Body of pancreas (tissue), 4 donors: ENCODE results near the gene RASGRP1. TPM values are rescaled to one million over a fixed set of nuclear protein-coding genes. Genes with fewer than 3 reads are reported as not detected.

Experiments used
- ATAC-seq: fragments of 150-250 bp; one replicate; pipeline ENCODE4 v1.9.1; 2016
- DNase-seq, 4 donors: peaks; one replicate each; pipeline ENCODE4 v3.0.0-alpha.2; 2019
- H3K27ac ChIP-seq, 4 donors: fragments of 200-600 bp; sonication (generic); 1 replicate in 3 of 4; 2 replicates in 1 of 4; pipeline versions ENCODE4 v1.5.1 to v1.6.1; 2016 to 2019; ENCODE audit warnings: mild to moderate bottlenecking in 1 of 4, mixed read lengths in 1 of 4, moderate library complexity in 1 of 4
- H3K27me3 ChIP-seq, 2 donors: fragments of 200-600 bp; sonication (generic); one replicate each; pipeline ENCODE4 v1.6.0; 2016; ENCODE audit warnings: mild to moderate bottlenecking in 1 of 2
- H3K36me3 ChIP-seq, 2 donors: fragments of 200-600 bp; sonication (generic); replicated peaks in 1 of 2; 2 replicates each; pipeline ENCODE4 v1.5.1; 2016; ENCODE audit warnings: low read depth in 2 of 2; ENCODE audit not compliant: insufficient read depth in 1 of 2
- H3K4me1 ChIP-seq: fragments of 200-600 bp; sonication (generic); one replicate; pipeline ENCODE4 v1.6.0; 2016
- H3K4me3 ChIP-seq, 2 donors: fragments of 200-600 bp; sonication (generic); 1 replicate in 1 of 2; 2 replicates in 1 of 2; pipeline ENCODE4 v1.5.1; 2016 to 2019
- H3K9me3 ChIP-seq, 3 donors: fragments of 200-600 bp; sonication (generic); 1 replicate in 2 of 3; 2 replicates in 1 of 3; pipeline ENCODE4 v1.5.1; 2016
- POLR2A ChIP-seq, 3 donors: fragments of 450-650 bp; IDR thresholded peaks; one replicate each; pipeline ENCODE4 v1.6.1; 2016; ENCODE audit warnings: antibody characterized with exemption in 3 of 3, mild to moderate bottlenecking in 2 of 3
- WGBS, 2 donors: methylation state at CpG; one replicate each; pipeline ENCODE4 v1.1.5; 2017; 5-methylcytosine and 5-hydroxymethylcytosine counted together
- intact Hi-C: fragments of 100-400 bp; cut with DNase I; formaldehyde crosslinking; loops from one replicate; pipeline ENCODE4 v1.15.1; 2023
- total RNA-seq, 2 donors: library from RNA; depleted of rRNA; stranded (reverse); fragments of >200 nt; gene quantifications; one replicate each; pipeline ENCODE4 v1.1.0, GENCODE V29; 2016
- TF ChIP-seq, protein P1 (sequence below), 7 experiments: fragments of 450-650 bp in 4 of 7; fragments of 200-600 bp in 3 of 7; sonication (generic) in 3 of 7; IDR thresholded peaks; one replicate each; pipeline ENCODE4 v1.5.1; 2016 to 2019; ENCODE audit warnings: antibody characterized with exemption in 7 of 7

RASGRP1 gene
- total RNA-seq = 10 to 100 TPM in 1 of 2 donors, 1 to 10 TPM in 1; 1.3 to 15.5 TPM

DNA sequence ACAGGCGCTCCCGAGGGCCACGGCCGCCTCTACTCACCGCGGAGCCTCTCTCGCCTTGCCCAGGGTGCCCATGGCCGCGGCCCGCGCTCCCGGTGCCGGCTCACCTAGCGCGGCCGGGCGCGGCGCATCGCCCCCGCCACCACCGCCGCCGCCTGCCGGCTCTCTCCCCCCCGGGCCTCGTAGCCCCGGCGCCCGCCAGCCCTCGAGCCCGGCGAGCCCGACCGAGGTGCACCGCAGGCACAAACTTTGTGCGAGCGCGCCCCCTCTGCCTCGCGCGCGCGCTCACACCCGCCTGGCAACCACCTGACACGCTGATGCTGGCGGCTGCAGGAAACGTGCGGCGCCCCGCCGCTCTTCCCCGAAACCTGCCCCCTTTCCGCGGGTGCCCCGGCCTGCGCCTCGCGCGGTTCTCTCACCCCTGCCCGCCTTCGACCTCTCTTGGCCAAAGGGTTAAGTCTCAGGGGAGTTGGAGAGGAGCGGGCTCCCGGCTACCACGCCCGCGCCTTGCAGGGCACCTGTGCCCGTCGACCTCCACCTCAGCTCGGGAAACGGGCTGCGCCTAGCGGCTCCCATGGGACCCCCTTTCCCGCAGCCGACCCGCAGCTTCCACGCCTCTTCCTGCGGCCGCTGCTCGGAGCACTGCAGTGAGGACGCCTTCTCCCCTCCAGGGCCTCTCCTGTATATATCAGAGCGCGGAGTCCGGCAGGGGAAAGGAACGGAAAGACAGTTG is at the start of gene RASGRP1:
RASGRP1 (minus strand) TSS at position 258 of the 730 bp plus-strand sequence; CDS start at position 72, 186 bp downstream.
- H3K4me1 ChIP-seq = peaks cover 11% of the 10 kb centered on the region
- H3K9me3 ChIP-seq = no peaks in the 10 kb centered on the region
- peak; percentile 68 to 85 (median 77) for DNase-seq
- no peaks in the 10 kb centered on the region for H3K36me3 ChIP-seq
- intact Hi-C loops = no loop called here
- H3K27ac ChIP-seq = peak within 1 kb of the TSS; percentile 18 to 77 (median 66)
- WGBS, 2 donors = 3 to 10% methylated on average over 15 to 60 of the region's 85 CpGs
- ATAC-seq = peak; percentile 87
- H3K4me3 ChIP-seq = peak within 1 kb of the TSS; percentile 30 to 76
- H3K27me3 ChIP-seq = no peaks in the 10 kb centered on the region
- no peak for TF ChIP-seq POLR2A (IDR thresholded peaks at IDR 0.05)
- TF ChIP-seq, protein P1, sequence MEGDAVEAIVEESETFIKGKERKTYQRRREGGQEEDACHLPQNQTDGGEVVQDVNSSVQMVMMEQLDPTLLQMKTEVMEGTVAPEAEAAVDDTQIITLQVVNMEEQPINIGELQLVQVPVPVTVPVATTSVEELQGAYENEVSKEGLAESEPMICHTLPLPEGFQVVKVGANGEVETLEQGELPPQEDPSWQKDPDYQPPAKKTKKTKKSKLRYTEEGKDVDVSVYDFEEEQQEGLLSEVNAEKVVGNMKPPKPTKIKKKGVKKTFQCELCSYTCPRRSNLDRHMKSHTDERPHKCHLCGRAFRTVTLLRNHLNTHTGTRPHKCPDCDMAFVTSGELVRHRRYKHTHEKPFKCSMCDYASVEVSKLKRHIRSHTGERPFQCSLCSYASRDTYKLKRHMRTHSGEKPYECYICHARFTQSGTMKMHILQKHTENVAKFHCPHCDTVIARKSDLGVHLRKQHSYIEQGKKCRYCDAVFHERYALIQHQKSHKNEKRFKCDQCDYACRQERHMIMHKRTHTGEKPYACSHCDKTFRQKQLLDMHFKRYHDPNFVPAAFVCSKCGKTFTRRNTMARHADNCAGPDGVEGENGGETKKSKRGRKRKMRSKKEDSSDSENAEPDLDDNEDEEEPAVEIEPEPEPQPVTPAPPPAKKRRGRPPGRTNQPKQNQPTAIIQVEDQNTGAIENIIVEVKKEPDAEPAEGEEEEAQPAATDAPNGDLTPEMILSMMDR (IDR thresholded peaks at IDR 0.05) = peak in 4 of 7 experiments; percentile 5 to 64 (median 37)

DNA sequence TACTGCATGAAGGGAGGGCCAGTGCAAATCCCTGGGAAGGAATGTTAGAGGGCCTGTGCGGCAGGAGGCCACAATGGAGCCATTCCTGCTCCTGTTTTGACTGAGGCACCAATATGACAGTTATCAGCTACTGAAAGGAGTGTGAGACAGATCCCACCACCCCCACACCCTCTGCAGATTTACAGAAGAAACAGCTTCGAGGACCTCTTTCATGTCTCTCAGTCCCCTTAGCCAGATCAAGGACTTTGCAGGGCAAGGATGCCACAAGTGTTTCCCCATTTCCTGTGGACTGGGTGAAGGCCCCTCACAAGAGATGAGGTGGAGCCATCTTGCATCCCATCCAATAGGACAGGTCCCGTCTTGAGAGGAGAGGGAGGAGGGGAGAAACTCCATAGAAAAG is 48.5 kb upstream of the RASGRP1 start:
- TF ChIP-seq, protein P1 (IDR thresholded peaks at IDR 0.05) = no peak
- no peak overlapping the region for H3K27ac ChIP-seq
- no peaks in the 10 kb centered on the region for H3K36me3 ChIP-seq
- H3K4me1 ChIP-seq = no peaks in the 10 kb centered on the region
- DNase-seq = no peak
- H3K27me3 ChIP-seq = no peaks in the 10 kb centered on the region
- ATAC-seq = no peak
- H3K4me3 ChIP-seq = no peak overlapping the region
- 72 to 75% methylated on average over 3 of the region's 3 CpGs for WGBS, 2 donors
- H3K9me3 ChIP-seq = no peaks in the 10 kb centered on the region
- intact Hi-C loops = no loop called here

DNA sequence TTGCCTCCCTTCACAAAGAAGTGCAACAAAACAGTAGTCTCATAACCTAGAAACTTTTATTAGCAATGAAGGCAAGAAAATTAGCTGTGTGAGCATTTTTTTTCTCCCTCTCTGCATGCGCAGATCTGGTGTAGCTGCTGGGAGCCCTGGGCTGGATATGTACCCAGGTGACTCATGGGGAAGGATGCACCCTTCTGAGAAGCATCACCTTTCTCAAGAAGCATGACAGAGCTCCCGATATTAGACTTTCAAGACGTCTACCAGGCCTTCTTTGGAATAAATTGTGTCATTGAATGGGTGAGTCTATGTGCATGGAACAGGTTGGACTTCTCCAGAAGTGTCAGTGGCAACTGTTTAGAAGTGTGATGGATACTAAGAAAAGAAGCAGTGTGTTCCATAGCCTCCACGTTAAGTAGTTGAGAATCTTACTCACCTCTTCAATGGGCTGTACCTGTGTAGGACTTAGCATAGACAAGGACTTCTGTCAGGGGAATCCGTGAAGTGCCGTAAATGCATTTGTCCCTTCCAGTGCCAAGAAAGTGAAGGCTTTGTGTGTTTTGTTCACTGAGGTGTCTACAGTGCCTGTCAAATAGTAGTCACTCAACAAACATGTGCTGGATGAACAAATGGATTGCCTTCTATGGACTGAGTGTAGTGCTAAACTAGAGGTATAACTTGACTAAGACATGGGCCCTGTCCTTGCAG is 47.7 kb upstream of the RASGRP1 start:
- Histone ChIP-seq H3K36me3 (no peaks in the 10 kb centered on the region), H3K4me1 (no peaks in the 10 kb centered on the region), H3K9me3 (no peaks in the 10 kb centered on the region), H3K27me3 (no peaks in the 10 kb centered on the region), H3K27ac (no peak overlapping the region), H3K4me3 (no peak overlapping the region)
- DNase-seq (no peak), ATAC-seq (no peak)
- WGBS, 2 donors = 68 to 82% methylated on average over 6 of the region's 6 CpGs
- no peak for TF ChIP-seq POLR2A (IDR thresholded peaks at IDR 0.05)
- TF ChIP-seq, protein P1 (IDR thresholded peaks at IDR 0.05) = no peak
- intact Hi-C loops = no loop called here

DNA sequence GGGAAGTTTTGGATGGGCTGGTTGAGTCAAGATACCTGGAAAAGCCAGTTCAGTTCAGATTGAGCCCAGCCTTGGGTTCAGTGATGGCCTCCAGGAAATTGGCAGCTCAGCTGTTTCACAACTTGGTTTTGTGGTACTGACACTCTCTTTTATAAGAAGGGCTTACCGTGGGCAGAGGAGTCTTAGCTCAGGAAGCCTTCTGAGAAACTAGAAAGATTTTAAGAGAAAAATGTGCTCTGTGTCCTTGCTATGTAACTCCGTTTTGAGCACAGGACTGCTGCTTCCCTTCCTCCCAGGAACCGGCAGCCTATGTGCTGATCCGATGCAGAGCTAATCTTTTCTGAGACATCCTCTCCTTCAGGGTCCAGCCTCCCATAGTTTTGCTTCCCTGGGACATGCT is 46.6 kb upstream of the RASGRP1 start:
- Histone ChIP-seq H3K27ac (no peak overlapping the region), H3K27me3 (no peaks in the 10 kb centered on the region), H3K36me3 (no peaks in the 10 kb centered on the region), H3K9me3 (no peaks in the 10 kb centered on the region), H3K4me1 (no peaks in the 10 kb centered on the region), H3K4me3 (no peak overlapping the region)
- no peak for TF ChIP-seq POLR2A (IDR thresholded peaks at IDR 0.05)
- TF ChIP-seq, protein P1 (IDR thresholded peaks at IDR 0.05) = no peak
- ATAC-seq (no peak), DNase-seq (no peak)
- 59 to 61% methylated on average over 4 of the region's 4 CpGs for whole genome bisulfite sequencing, 2 donors
- intact Hi-C loops = no loop called here
